ENCODE results near the gene DMAC2. TPM values are rescaled to one million over a fixed set of nuclear protein-coding genes. Genes with fewer than 3 reads are reported as not detected.
"Not testable (repeated sequence)": the region's sequence is repeated elsewhere in the genome, so short reads cannot be mapped to it uniquely, and the experiment has no call there.

DMAC2 gene
- total RNA-seq, 1 donor from 2014 or later = 21.2 TPM

GRCh38 chr19:41403181-41403970 is 36.3 kb downstream of the DMAC2 start:
- DNase-seq (ENCODE audit: low spot score) (no peak), ATAC-seq (peak; percentile 29)

GRCh38 chr19:41402010-41402409 is 37.7 kb downstream of the DMAC2 start:
- ATAC-seq = no peak
- no peak for DNase-seq (ENCODE audit: low spot score)

GRCh38 chr19:41401483-41401882 is 38.2 kb downstream of the DMAC2 start:
- DNase-seq (ENCODE audit: low spot score) (no peak), ATAC-seq (no peak)

GRCh38 chr19:41399525-41399924 is 40.2 kb downstream of the DMAC2 start:
- ATAC-seq (no peak), DNase-seq (ENCODE audit: low spot score) (no peak)

GRCh38 chr19:41399091-41399490 is 40.6 kb downstream of the DMAC2 start:
- DNase-seq (ENCODE audit: low spot score) = no peak
- ATAC-seq = no peak

GRCh38 chr19:41398598-41398997 is 41.1 kb downstream of the DMAC2 start:
- DNase-seq (ENCODE audit: low spot score) (no peak), ATAC-seq (no peak)

- DNase-seq (ENCODE audit: low spot score) = no peak
- ATAC-seq = no peak
Observed at GRCh38 chr19:41398050-41398418, 41.7 kb downstream of the DMAC2 start.

GRCh38 chr19:41397086-41398049 is 42.3 kb downstream of the DMAC2 start, which contains the start of the genes BCKDHA and EXOSC5:
TSS of gene BCKDHA (plus strand) at chr19:41397818. CDS start at chr19:41397828, 10 bp downstream.
TSS of gene EXOSC5 (minus strand) at chr19:41397359. CDS start at chr19:41397328, 31 bp downstream.
- peak; percentile 96 for ATAC-seq
- DNase-seq (ENCODE audit: low spot score) = peak; percentile 100

- DNase-seq (ENCODE audit: low spot score) (no peak), ATAC-seq (no peak)
Observed at GRCh38 chr19:41395355-41395754, 44.4 kb downstream of the DMAC2 start.

- ATAC-seq = no peak
- DNase-seq (ENCODE audit: low spot score) = no peak
Observed at GRCh38 chr19:41392775-41393174, 46.9 kb downstream of the DMAC2 start.

GRCh38 chr19:41391618-41392017 is 48.1 kb downstream of the DMAC2 start:
- DNase-seq (ENCODE audit: low spot score) (no peak), ATAC-seq (no peak)

GRCh38 chr19:41386442-41386841 is 53.3 kb downstream of the DMAC2 start:
- no peak for DNase-seq (ENCODE audit: low spot score)
- no peak for ATAC-seq

- DNase-seq (ENCODE audit: low spot score) = no peak
- no peak for ATAC-seq
Observed at GRCh38 chr19:41384351-41384750, 55.4 kb downstream of the DMAC2 start.

- not testable (repeated sequence) for ATAC-seq; DNase-seq (ENCODE audit: low spot score)
Observed at GRCh38 chr19:41381536-41381935, 58.2 kb downstream of the DMAC2 start.

Other genes starting within 250 kb of the DMAC2 start
- gene CYP2S1, start 246.7 kb downstream of the DMAC2 start, total RNA-seq = 2.1 TPM
- gene AXL, start 220.7 kb downstream of the DMAC2 start, total RNA-seq = 10.1 TPM
- 62.4 TPM for gene HNRNPUL1, start 175.5 kb downstream of the DMAC2 start, total RNA-seq
- gene CCDC97, start 129.7 kb downstream of the DMAC2 start, total RNA-seq = 9.0 TPM
- gene TGFB1, start 86.0 kb downstream of the DMAC2 start, total RNA-seq = 7.9 TPM
- gene B9D2, start 75.8 kb downstream of the DMAC2 start, total RNA-seq = 2.1 TPM
- gene TMEM91, start 63.4 kb downstream of the DMAC2 start, total RNA-seq = 3.1 TPM
- 13.2 TPM for gene EXOSC5, start 42.6 kb downstream of the DMAC2 start, total RNA-seq
- gene BCKDHA, start 42.1 kb downstream of the DMAC2 start, total RNA-seq = 64.4 TPM
- 0.65 TPM for gene B3GNT8, start 12.5 kb downstream of the DMAC2 start, total RNA-seq
- not detected for gene ERICH4, start 3.2 kb upstream of the DMAC2 start, total RNA-seq
- gene CEACAM21, start 136.3 kb upstream of the DMAC2 start, total RNA-seq = 0.40 TPM
- 0.25 TPM for gene CEACAM4, start 187.2 kb upstream of the DMAC2 start, total RNA-seq
- gene CEACAM7, start 248.4 kb upstream of the DMAC2 start, total RNA-seq = not detected

Measured in left lobe of liver (tissue), 2 donors.